DMS79 treated with DMSO at 0.1 percent for 48 hours (cell line): ENCODE results near the gene F12.

Source experiments
- DNase-seq: peaks from one replicate; lab custom pipeline; 2025; lab: John Stamatoyannopoulos, UW

Gene F12

GRCh38 chr5:177409043-177409801 is at the start of gene F12:
TSS of gene F12 (minus strand) at chr5:177409564. CDS start at chr5:177409527, 37 bp downstream.
- no peak for DNase-seq

- no peak for DNase-seq
Measured at GRCh38 chr5:177458912-177459350, 49.6 kb upstream of the F12 start.

- no peak for DNase-seq
Measured at GRCh38 chr5:177457852-177458681, 48.7 kb upstream of the F12 start.

GRCh38 chr5:177456976-177457851 is 47.9 kb upstream of the F12 start:
- peak; percentile 6 for DNase-seq

- no peak for DNase-seq
Measured at GRCh38 chr5:177456591-177456964, 47.2 kb upstream of the F12 start.

GRCh38 chr5:177455661-177456590 is 46.6 kb upstream of the F12 start:
- DNase-seq = peak; percentile 50

GRCh38 chr5:177455036-177455660 is 45.8 kb upstream of the F12 start:
- peak; percentile 45 for DNase-seq

- DNase-seq = peak; percentile 63
Measured at GRCh38 chr5:177454397-177455035, 45.2 kb upstream of the F12 start.

GRCh38 chr5:177453852-177454396 is 44.6 kb upstream of the F12 start:
- DNase-seq = peak; percentile 35

- DNase-seq = no peak
Measured at GRCh38 chr5:177452688-177453638, 43.6 kb upstream of the F12 start.

- DNase-seq = no peak
Measured at GRCh38 chr5:177450667-177451424, 41.5 kb upstream of the F12 start.

GRCh38 chr5:177449140-177450061 is 40.0 kb upstream of the F12 start:
- no peak for DNase-seq

GRCh38 chr5:177448244-177448950 is 39.0 kb upstream of the F12 start:
- DNase-seq = no peak

GRCh38 chr5:177447611-177448243 is 38.4 kb upstream of the F12 start:
- DNase-seq = peak; percentile 7

GRCh38 chr5:177447066-177447610 is 37.8 kb upstream of the F12 start:
- DNase-seq = peak; percentile 3
